OCI-LY7 (cell line): ENCODE measurements around the gene MRPL44. TPM values are rescaled to one million over a fixed set of nuclear protein-coding genes. Genes with fewer than 3 reads are reported as not detected.
"Not testable (repeated sequence)": the region's sequence is repeated elsewhere in the genome, so short reads cannot be mapped to it uniquely, and the experiment has no call there.

ENCODE experiments used
- BruUV-seq: library from RNA; stranded (reverse); fragments of 400-500 nt; replicated peaks from 2 replicates; lab custom pipeline; 2021; lab: Mats Ljungman, UMichigan
- CTCF ChIA-PET: fragments of 300-600 bp; sonication (Branson Sonifier 250); formaldehyde crosslinking; loops from one replicate; lab custom pipeline; 2022; ENCODE audit warnings: antibody characterized with exemption; ENCODE audit not compliant: unreplicated experiment; lab: Charles Lee
- POLR2A ChIA-PET: fragments of 300-600 bp; sonication (Branson Sonifier 250); formaldehyde crosslinking; loops from one replicate; lab custom pipeline; 2022; ENCODE audit warnings: antibody characterized with exemption; lab: Charles Lee
- DNase-seq: peaks from one replicate; pipeline ENCODE4 v3.0.0-alpha.2; 2015; ENCODE audit warnings: low spot score
- H2AFZ ChIP-seq: fragments of 200-600 bp; sonication (generic), shearing (Covaris generic); 2 replicates; pipeline ENCODE4 v1.6.1; 2014; ENCODE audit warnings: mild to moderate bottlenecking, antibody characterized with exemption, low read length, moderate library complexity
- H3K27ac ChIP-seq: fragments of 200-600 bp; sonication (generic); 2 replicates; pipeline ENCODE4 v1.5.1; 2014; ENCODE audit warnings: mixed run types, low read depth, mild to moderate bottlenecking, moderate library complexity, low read length, inconsistent platforms; ENCODE audit not compliant: poor library complexity, severe bottlenecking
- H3K36me3 ChIP-seq: fragments of 200-600 bp; sonication (generic); 2 replicates; pipeline ENCODE4 v1.6.1; 2014; ENCODE audit warnings: mild to moderate bottlenecking, antibody characterized with exemption, low read length, moderate library complexity, mixed read lengths; ENCODE audit not compliant: insufficient read depth
- H3K4me1 ChIP-seq: fragments of 200-600 bp; sonication (generic); 2 replicates; pipeline ENCODE4 v1.5.1; 2014; ENCODE audit warnings: mild to moderate bottlenecking, low read length; ENCODE audit not compliant: insufficient read depth, poor library complexity, severe bottlenecking
- H3K4me2 ChIP-seq: fragments of 200-600 bp; sonication (generic); 2 replicates; pipeline ENCODE4 v1.6.1; 2014; ENCODE audit warnings: mild to moderate bottlenecking, low read length
- H3K4me3 ChIP-seq: fragments of 200-600 bp; sonication (generic); 2 replicates; pipeline ENCODE4 v1.5.1; 2014; ENCODE audit warnings: mild to moderate bottlenecking, low read depth, low read length; ENCODE audit not compliant: poor library complexity, severe bottlenecking
- H3K79me2 ChIP-seq: fragments of 200-600 bp; sonication (generic); 2 replicates; pipeline ENCODE4 v1.6.1; 2016; ENCODE audit warnings: low read depth, mild to moderate bottlenecking, low read length, moderate library complexity, mixed read lengths; ENCODE audit not compliant: insufficient read depth
- H3K9me2 ChIP-seq: fragments of 200-600 bp; sonication (generic); 2 replicates; pipeline ENCODE4 v1.6.1; 2016; ENCODE audit warnings: mild to moderate bottlenecking, low read length, mixed read lengths; ENCODE audit not compliant: insufficient read depth
- H3K9me3 ChIP-seq: fragments of 200-600 bp; sonication (generic); 2 replicates; pipeline ENCODE4 v1.6.1; 2014; ENCODE audit warnings: mild to moderate bottlenecking, mixed run types, low read length, mixed read lengths
- H4K20me1 ChIP-seq: fragments of 200-600 bp; sonication (generic); 2 replicates; pipeline ENCODE4 v1.6.1; 2014; ENCODE audit warnings: mild to moderate bottlenecking, antibody characterized with exemption, low read length, moderate library complexity, mixed read lengths; ENCODE audit not compliant: insufficient read depth
- CTCF ChIP-seq: fragments of 200-600 bp; sonication (generic); conservative IDR thresholded peaks from 2 replicates; pipeline ENCODE4 v1.5.1; 2014; ENCODE audit warnings: mild to moderate bottlenecking, antibody characterized with exemption, low read length, moderate library complexity, mixed read lengths
- EZH2phosphoT487 ChIP-seq: fragments of 200-600 bp; sonication (generic); IDR thresholded peaks from 2 replicates; pipeline ENCODE4 v1.6.1; 2018; ENCODE audit warnings: low read depth, borderline replicate concordance, mild to moderate bottlenecking, mixed run types, antibody characterized with exemption, low read length, moderate library complexity, mixed read lengths
- intact Hi-C: fragments of 100-400 bp; cut with micrococcal nuclease; formaldehyde crosslinking; loops from one replicate; pipeline ENCODE4 v1.10.0; 2022; ENCODE audit not compliant: unreplicated experiment
- total RNA-seq, 2 experiments: library from RNA; depleted of rRNA in 1 of 2; stranded (reverse); fragments of >200 nt in 1 of 2; shearing (Covaris generic) in 1 of 2; gene quantifications; 2 replicates each; pipeline ENCODE4 v1.2.3, GENCODE V29; 2014 to 2022

MRPL44 gene
- total RNA-seq, 2 experiments from 2014 or later, result 36.2 to 38.6 TPM

- no peaks in the 10 kb centered on the region for H3K4me1 ChIP-seq
- no peaks in the 10 kb centered on the region; the same call in 1 of the 2 replicates for H4K20me1 ChIP-seq
Measured at GRCh38 chr2:223936862-223937326, 20.4 kb upstream of the MRPL44 start.

GRCh38 chr2:223937535-223937934 is 19.7 kb upstream of the MRPL44 start:
- H3K36me3 ChIP-seq, result no peaks in the 10 kb centered on the region; the same call in 1 of the 2 replicates
- no peaks in the 10 kb centered on the region; the same call in 1 of the 2 replicates for H4K20me1 ChIP-seq
- BruUV-seq, result no TSS peak
- no peak overlapping the region for H2AFZ ChIP-seq
- intact Hi-C loops, result no loop called here
- H3K4me2 ChIP-seq, result no peak overlapping the region
- H3K4me1 ChIP-seq, result no peaks in the 10 kb centered on the region
- TF ChIP-seq CTCF (no peak), EZH2phosphoT487 (no peak)
- DNase-seq, result no peak
- H3K9me2 ChIP-seq, result no peaks in the 10 kb centered on the region
- POLR2A ChIA-PET, result interaction anchor here (1.7 kb wide), 1 partner anchor 42 kb away, joined by 7 read pairs; no protein-coding TSS in a partner anchor
- no peaks in the 10 kb centered on the region for H3K9me3 ChIP-seq
- no peak overlapping the region for H3K27ac ChIP-seq
- H3K4me3 ChIP-seq, result no peak overlapping the region
- CTCF ChIA-PET, result no interaction called here
- no peaks in the 10 kb centered on the region for H3K79me2 ChIP-seq

More at GRCh38 chr2:223936862-223937326, 20.4 kb upstream of the MRPL44 start:
- no TSS peak for BruUV-seq
- Histone ChIP-seq H3K36me3 (no peaks in the 10 kb centered on the region; the same call in 1 of the 2 replicates), H3K27ac (no peak overlapping the region), H3K4me3 (no peak overlapping the region), H3K79me2 (no peaks in the 10 kb centered on the region), H3K9me2 (no peaks in the 10 kb centered on the region), H3K4me2 (no peak overlapping the region), H3K9me3 (no peaks in the 10 kb centered on the region), H2AFZ (no peak overlapping the region)
- ChIA-PET POLR2A (interaction anchor here (1.3 kb wide), 1 partner anchor 30 kb away, joined by 3 read pairs; no protein-coding TSS in a partner anchor), CTCF (no interaction called here)
- intact Hi-C loops, result no loop called here
- TF ChIP-seq CTCF (no peak), EZH2phosphoT487 (no peak)
- no peak for DNase-seq

GRCh38 chr2:223939438-223939837 is 17.8 kb upstream of the MRPL44 start:
- H4K20me1 ChIP-seq, intact Hi-C loops, H3K27ac ChIP-seq, H3K9me2 ChIP-seq, H3K9me3 ChIP-seq, H3K4me2 ChIP-seq, BruUV-seq, H3K4me3 ChIP-seq, DNase-seq, H2AFZ ChIP-seq, H3K36me3 ChIP-seq, H3K79me2 ChIP-seq, H3K4me1 ChIP-seq, CTCF ChIA-PET: not testable (repeated sequence)
- POLR2A ChIA-PET, result interaction anchor here (0.7 to 1.4 kb wide), 3 partner anchors 10 to 72 kb away, joined by 3 read pairs; no protein-coding TSS in a partner anchor
